HepG2 (cell line): ENCODE data around the gene OTOP1. TPM values are rescaled to one million over a fixed set of nuclear protein-coding genes. Genes with fewer than 3 reads are reported as not detected.
A peak's percentile ranks its signal among the peaks of the same experiment; 100 is the strongest.

ENCODE experiments used
- AGO2 ChIP-seq: fragments of 200-400 bp; formaldehyde crosslinking; optimal IDR thresholded peaks from 2 replicates; pipeline ENCODE3; 2017; ENCODE audit warnings: mild to moderate bottlenecking, low read depth, low read length, moderate library complexity
- HMG20B ChIP-seq: conservative IDR thresholded peaks from 2 replicates; pipeline ENCODE4 v1.6.1; 2016; ENCODE audit warnings: missing genetic modification reagents, missing compliant biosample characterization
- KAT8 ChIP-seq: IDR thresholded peaks from 2 replicates; pipeline ENCODE4 v1.6.1; 2016; ENCODE audit warnings: missing genetic modification reagents, missing compliant biosample characterization
- MAFF ChIP-seq: IDR thresholded peaks from 2 replicates; pipeline ENCODE4 v1.6.1; 2011; ENCODE audit warnings: low read depth, low read length, improper control_type of control experiment
- MEIS1 ChIP-seq: sonication (generic); formaldehyde crosslinking; IDR thresholded peaks from 2 replicates; pipeline ENCODE4 v1.9.0; 2021; ENCODE audit warnings: mild to moderate bottlenecking, missing genetic modification reagents, moderate library complexity, borderline replicate concordance
- NFKB2 ChIP-seq: sonication (generic); formaldehyde crosslinking; IDR thresholded peaks from 2 replicates; pipeline ENCODE4 v1.4.0; 2020; ENCODE audit warnings: missing genetic modification reagents, borderline replicate concordance
- RNF2 ChIP-seq: fragments of 450-650 bp; conservative IDR thresholded peaks from 2 replicates; pipeline ENCODE4 v1.6.1; 2016; ENCODE audit warnings: low read depth
- SIX4 ChIP-seq: sonication (generic); formaldehyde crosslinking; IDR thresholded peaks from 2 replicates; pipeline ENCODE4 v1.4.0; 2020; ENCODE audit warnings: missing genetic modification reagents
- SOX13 ChIP-seq, 3 experiments: fragments of 450-650 bp in 1 of 3; sonication (generic) in 1 of 3; formaldehyde crosslinking in 1 of 3; IDR thresholded peaks in 2 of 3; conservative IDR thresholded peaks in 1 of 3; 2 replicates each; pipeline versions ENCODE4 v1.5.0 to v1.6.1; 2016 to 2020; ENCODE audit warnings: antibody characterized with exemption in 1 of 3, mild to moderate bottlenecking in 1 of 3, missing compliant biosample characterization in 1 of 3, missing genetic modification reagents in 1 of 3, moderate library complexity in 1 of 3
- SPEN ChIP-seq: sonication (generic); formaldehyde crosslinking; IDR thresholded peaks from 2 replicates; pipeline ENCODE4 v1.5.1; 2020; ENCODE audit warnings: low read depth, mild to moderate bottlenecking, missing genetic modification reagents
- TGIF2 ChIP-seq: IDR thresholded peaks from 2 replicates; pipeline ENCODE4 v1.6.1; 2016; ENCODE audit warnings: control low read depth, missing compliant biosample characterization
- ZNF256 ChIP-seq: sonication (generic); formaldehyde crosslinking; conservative IDR thresholded peaks from 2 replicates; pipeline ENCODE4 v1.4.0; 2020; ENCODE audit warnings: missing genetic modification reagents
- ZNF263 ChIP-seq: sonication (generic); formaldehyde crosslinking; IDR thresholded peaks from 2 replicates; pipeline ENCODE4 v1.4.0; 2020; ENCODE audit warnings: missing genetic modification reagents
- ZNF317 ChIP-seq: sonication (generic); formaldehyde crosslinking; IDR thresholded peaks from 2 replicates; pipeline ENCODE4 v1.5.0; 2020; ENCODE audit warnings: mild to moderate bottlenecking, missing genetic modification reagents
- ZNF615 ChIP-seq: sonication (generic); formaldehyde crosslinking; IDR thresholded peaks from 2 replicates; pipeline ENCODE4 v1.5.0; 2020; ENCODE audit warnings: mild to moderate bottlenecking, missing genetic modification reagents, borderline replicate concordance
- ZNF672 ChIP-seq: sonication (generic); formaldehyde crosslinking; IDR thresholded peaks from 2 replicates; pipeline ENCODE4 v1.8.1; 2022; ENCODE audit warnings: missing genetic modification reagents
- ZNF766 ChIP-seq: sonication (generic); formaldehyde crosslinking; IDR thresholded peaks from 2 replicates; pipeline ENCODE4 v1.5.0; 2020; ENCODE audit warnings: missing genetic modification reagents, borderline replicate concordance
- ZNF775 ChIP-seq: sonication (generic); formaldehyde crosslinking; IDR thresholded peaks from 2 replicates; pipeline ENCODE4 v1.4.0; 2020; ENCODE audit warnings: missing genetic modification reagents, mild to moderate bottlenecking, moderate library complexity, borderline replicate concordance
- ZNF777 ChIP-seq: sonication (generic); formaldehyde crosslinking; IDR thresholded peaks from 2 replicates; pipeline ENCODE4 v1.4.0; 2020; ENCODE audit warnings: missing genetic modification reagents
- polyA plus RNA-seq, 8 experiments: library from polyadenylated mRNA; depleted of rRNA in 3 of 8; stranded (reverse) in 7 of 8; unstranded in 1 of 8; fragments of >200 nt; fragmentation: Illumina TruSeq in 4 of 8; extraction: Trizol in 4 of 8; gene quantifications; 2 replicates each; pipeline versions ENCODE4 v1.2.1 to v1.2.3, GENCODE V29; 2011 to 2016; ENCODE audit warnings: low read depth in 4 of 8, missing spikeins in 1 of 8, mixed read lengths in 1 of 8; ENCODE audit not compliant: insufficient read depth in 1 of 8
- total RNA-seq, 5 experiments: library from RNA; depleted of rRNA; stranded (reverse); fragments of >200 nt; fragmentation: Illumina TruSeq; extraction: Trizol; gene quantifications; 2 replicates each; pipeline ENCODE4 v1.2.3, GENCODE V29; 2016; ENCODE audit warnings: low read depth in 1 of 5
- TF ChIP-seq, protein P1 (sequence below): sonication (generic); formaldehyde crosslinking; IDR thresholded peaks from 2 replicates; pipeline ENCODE4 v1.8.0; 2022; ENCODE audit warnings: missing genetic modification reagents, low read depth, mild to moderate bottlenecking, borderline replicate concordance
- TF ChIP-seq, protein P2 (sequence below): sonication (generic); formaldehyde crosslinking; IDR thresholded peaks from 2 replicates; pipeline ENCODE4 v1.8.0; 2022; ENCODE audit warnings: mild to moderate bottlenecking, missing genetic modification reagents
- TF ChIP-seq, protein P3 (sequence below): sonication (generic); formaldehyde crosslinking; IDR thresholded peaks from 2 replicates; pipeline ENCODE4 v1.4.0; 2020; ENCODE audit warnings: missing genetic modification reagents
- TF ChIP-seq, protein P4 (sequence below): IDR thresholded peaks from 2 replicates; pipeline ENCODE4 v1.6.1; 2016; ENCODE audit warnings: missing compliant biosample characterization, missing genetic modification reagents, borderline replicate concordance

The OTOP1 gene
- total and polyA plus RNA-seq, 2 of the 13 experiments (the other 11 are each of a cell fraction or from before 2014, with no cell fraction given) = not detected

DNA sequence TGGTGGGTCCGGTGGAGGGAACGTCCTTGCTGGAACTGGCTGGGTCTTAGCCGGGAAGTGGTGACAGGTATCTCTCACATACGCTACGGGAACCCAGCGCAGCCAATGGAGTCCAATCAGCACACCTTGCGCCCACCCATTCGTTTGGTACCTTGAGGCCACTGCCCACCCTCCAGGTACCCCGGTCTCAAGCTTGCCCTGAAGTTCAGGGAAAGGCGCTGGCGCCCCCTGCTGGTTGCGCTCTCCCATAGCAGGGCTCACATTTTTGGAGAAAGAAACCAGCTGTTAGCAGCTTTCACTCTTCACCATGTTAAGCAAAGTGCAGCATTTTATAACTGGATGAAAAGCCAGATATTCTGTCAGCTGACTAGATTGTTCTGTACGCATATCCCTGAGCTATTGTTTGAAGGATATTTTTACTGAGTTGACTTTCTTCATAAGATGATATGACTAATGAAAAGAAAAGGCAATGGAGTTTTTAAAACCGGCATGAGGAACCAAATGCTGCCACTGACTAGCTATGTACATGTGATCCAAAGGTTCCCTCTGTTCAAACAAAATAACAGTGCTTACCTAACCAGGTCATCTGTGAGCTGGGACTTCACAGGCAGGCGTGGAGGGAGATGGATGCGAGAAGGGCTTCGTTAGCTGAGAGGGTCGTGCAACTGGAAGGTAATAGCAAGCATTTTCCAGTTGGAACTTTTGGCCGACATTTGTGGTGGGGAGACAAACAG lies 43.7 kb downstream of the OTOP1 start (continued):
- TF ChIP-seq SPEN (no peak), SIX4 (no peak), ZNF317 (CRISPR knock-in tag) (no peak), ZNF672 (no peak), AGO2 (no peak), ZNF766 (CRISPR knock-in tag) (no peak), ZNF615 (CRISPR knock-in tag) (no peak), HMG20B (CRISPR knock-in tag) (no peak), MEIS1 (CRISPR knock-in tag) (no peak), MAFF (no peak), ZNF263 (CRISPR knock-in tag) (no peak), KAT8 (no peak), NFKB2 (CRISPR knock-in tag) (no peak), ZNF256 (no peak), TGIF2 (CRISPR knock-in tag) (no peak), ZNF777 (CRISPR knock-in tag) (no peak), SOX13 (IDR thresholded peaks at IDR 0.05) (no peak), SOX13 (CRISPR knock-in tag; conservative IDR thresholded peaks at IDR 0.05 in 1 of 2, IDR thresholded peaks at IDR 0.05 in 1 of 2) (peak in 1 of 2 experiments; percentile 13; a peak in 1 of 4 replicates), RNF2 (no peak), ZNF775 (CRISPR knock-in tag) (no peak)
- TF ChIP-seq, protein P1, sequence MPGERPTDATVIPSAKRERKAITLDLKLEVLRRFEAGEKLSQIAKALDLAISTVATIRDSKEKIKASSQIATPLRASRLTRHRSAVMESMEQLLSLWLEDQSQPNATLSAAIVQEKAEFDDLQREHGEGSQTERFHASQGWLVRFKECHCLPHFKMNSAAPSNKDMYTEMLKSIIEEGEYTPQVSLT (CRISPR knock-in tag) = no peak
- TF ChIP-seq, protein P2, sequence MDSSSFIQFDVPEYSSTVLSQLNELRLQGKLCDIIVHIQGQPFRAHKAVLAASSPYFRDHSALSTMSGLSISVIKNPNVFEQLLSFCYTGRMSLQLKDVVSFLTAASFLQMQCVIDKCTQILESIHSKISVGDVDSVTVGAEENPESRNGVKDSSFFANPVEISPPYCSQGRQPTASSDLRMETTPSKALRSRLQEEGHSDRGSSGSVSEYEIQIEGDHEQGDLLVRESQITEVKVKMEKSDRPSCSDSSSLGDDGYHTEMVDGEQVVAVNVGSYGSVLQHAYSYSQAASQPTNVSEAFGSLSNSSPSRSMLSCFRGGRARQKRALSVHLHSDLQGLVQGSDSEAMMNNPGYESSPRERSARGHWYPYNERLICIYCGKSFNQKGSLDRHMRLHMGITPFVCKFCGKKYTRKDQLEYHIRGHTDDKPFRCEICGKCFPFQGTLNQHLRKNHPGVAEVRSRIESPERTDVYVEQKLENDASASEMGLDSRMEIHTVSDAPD (CRISPR knock-in tag) = no peak
- TF ChIP-seq, protein P3, sequence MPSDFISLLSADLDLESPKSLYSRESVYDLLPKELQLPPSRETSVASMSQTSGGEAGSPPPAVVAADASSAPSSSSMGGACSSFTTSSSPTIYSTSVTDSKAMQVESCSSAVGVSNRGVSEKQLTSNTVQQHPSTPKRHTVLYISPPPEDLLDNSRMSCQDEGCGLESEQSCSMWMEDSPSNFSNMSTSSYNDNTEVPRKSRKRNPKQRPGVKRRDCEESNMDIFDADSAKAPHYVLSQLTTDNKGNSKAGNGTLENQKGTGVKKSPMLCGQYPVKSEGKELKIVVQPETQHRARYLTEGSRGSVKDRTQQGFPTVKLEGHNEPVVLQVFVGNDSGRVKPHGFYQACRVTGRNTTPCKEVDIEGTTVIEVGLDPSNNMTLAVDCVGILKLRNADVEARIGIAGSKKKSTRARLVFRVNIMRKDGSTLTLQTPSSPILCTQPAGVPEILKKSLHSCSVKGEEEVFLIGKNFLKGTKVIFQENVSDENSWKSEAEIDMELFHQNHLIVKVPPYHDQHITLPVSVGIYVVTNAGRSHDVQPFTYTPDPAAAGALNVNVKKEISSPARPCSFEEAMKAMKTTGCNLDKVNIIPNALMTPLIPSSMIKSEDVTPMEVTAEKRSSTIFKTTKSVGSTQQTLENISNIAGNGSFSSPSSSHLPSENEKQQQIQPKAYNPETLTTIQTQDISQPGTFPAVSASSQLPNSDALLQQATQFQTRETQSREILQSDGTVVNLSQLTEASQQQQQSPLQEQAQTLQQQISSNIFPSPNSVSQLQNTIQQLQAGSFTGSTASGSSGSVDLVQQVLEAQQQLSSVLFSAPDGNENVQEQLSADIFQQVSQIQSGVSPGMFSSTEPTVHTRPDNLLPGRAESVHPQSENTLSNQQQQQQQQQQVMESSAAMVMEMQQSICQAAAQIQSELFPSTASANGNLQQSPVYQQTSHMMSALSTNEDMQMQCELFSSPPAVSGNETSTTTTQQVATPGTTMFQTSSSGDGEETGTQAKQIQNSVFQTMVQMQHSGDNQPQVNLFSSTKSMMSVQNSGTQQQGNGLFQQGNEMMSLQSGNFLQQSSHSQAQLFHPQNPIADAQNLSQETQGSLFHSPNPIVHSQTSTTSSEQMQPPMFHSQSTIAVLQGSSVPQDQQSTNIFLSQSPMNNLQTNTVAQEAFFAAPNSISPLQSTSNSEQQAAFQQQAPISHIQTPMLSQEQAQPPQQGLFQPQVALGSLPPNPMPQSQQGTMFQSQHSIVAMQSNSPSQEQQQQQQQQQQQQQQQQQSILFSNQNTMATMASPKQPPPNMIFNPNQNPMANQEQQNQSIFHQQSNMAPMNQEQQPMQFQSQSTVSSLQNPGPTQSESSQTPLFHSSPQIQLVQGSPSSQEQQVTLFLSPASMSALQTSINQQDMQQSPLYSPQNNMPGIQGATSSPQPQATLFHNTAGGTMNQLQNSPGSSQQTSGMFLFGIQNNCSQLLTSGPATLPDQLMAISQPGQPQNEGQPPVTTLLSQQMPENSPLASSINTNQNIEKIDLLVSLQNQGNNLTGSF (CRISPR knock-in tag) = no peak
- TF ChIP-seq, protein P4, sequence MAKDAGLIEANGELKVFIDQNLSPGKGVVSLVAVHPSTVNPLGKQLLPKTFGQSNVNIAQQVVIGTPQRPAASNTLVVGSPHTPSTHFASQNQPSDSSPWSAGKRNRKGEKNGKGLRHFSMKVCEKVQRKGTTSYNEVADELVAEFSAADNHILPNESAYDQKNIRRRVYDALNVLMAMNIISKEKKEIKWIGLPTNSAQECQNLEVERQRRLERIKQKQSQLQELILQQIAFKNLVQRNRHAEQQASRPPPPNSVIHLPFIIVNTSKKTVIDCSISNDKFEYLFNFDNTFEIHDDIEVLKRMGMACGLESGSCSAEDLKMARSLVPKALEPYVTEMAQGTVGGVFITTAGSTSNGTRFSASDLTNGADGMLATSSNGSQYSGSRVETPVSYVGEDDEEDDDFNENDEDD = peak; percentile 23; the same call in 1 of the 2 replicates
